COR-L47 (cell line): Measurements from ENCODE around the gene VSX1.

Experiments used
- DNase-seq: peaks from one replicate; lab custom pipeline; 2025; lab: John Stamatoyannopoulos, UW

VSX1 gene

GRCh38 chr20:25087186-25087929 is 5.4 kb upstream of the VSX1 start:
- peak; percentile 83 for DNase-seq

- DNase-seq: no peak
Measured at GRCh38 chr20:25085756-25086495, 4.0 kb upstream of the VSX1 start.

GRCh38 chr20:25084626-25085187 is 2.8 kb upstream of the VSX1 start:
- DNase-seq: peak; percentile 54

- no peak for DNase-seq
Measured at GRCh38 chr20:25083773-25084625, 2.1 kb upstream of the VSX1 start.

GRCh38 chr20:25083141-25083772 is 1.3 kb upstream of the VSX1 start:
- DNase-seq: no peak

- DNase-seq: no peak
Measured at GRCh38 chr20:25082498-25082873, 545 bp upstream of the VSX1 start.

GRCh38 chr20:25081065-25081729 is 744 bp downstream of the VSX1 start:
- DNase-seq: no peak

GRCh38 chr20:25079171-25079570 is 2.8 kb downstream of the VSX1 start:
- no peak for DNase-seq

GRCh38 chr20:25078662-25079061 is 3.3 kb downstream of the VSX1 start:
- DNase-seq: no peak

GRCh38 chr20:25077610-25078169 is 4.3 kb downstream of the VSX1 start:
- no peak for DNase-seq

- peak; percentile 82 for DNase-seq
Measured at GRCh38 chr20:25076731-25077609, 5.0 kb downstream of the VSX1 start.

- DNase-seq: no peak
Measured at GRCh38 chr20:25076201-25076600, 5.7 kb downstream of the VSX1 start.

- DNase-seq: no peak
Measured at GRCh38 chr20:25073544-25073943, 8.4 kb downstream of the VSX1 start.

GRCh38 chr20:25072226-25072811 is 9.6 kb downstream of the VSX1 start:
- no peak for DNase-seq

- no peak for DNase-seq
Measured at GRCh38 chr20:25071734-25072133, 10.2 kb downstream of the VSX1 start.

- DNase-seq: no peak
Measured at GRCh38 chr20:25070821-25071473, 11.0 kb downstream of the VSX1 start.

GRCh38 chr20:25067102-25067987 is 14.6 kb downstream of the VSX1 start:
- no peak for DNase-seq

- no peak for DNase-seq
Measured at GRCh38 chr20:25066386-25066785, 15.6 kb downstream of the VSX1 start.
